ENCODE results near the gene TMC1.

GRCh38 chr9:72506615-72507014 lies 14.8 kb upstream of the TMC1 start:
- TF ChIP-seq CTCF (conservative IDR thresholded peaks at IDR 0.05) (no peak), ZFX (IDR thresholded peaks at IDR 0.05) (no peak)
